Lung microvascular endothelial cell (primary cell): ENCODE measurements around the gene NUP210. TPM values are rescaled to one million over a fixed set of nuclear protein-coding genes. Genes with fewer than 3 reads are reported as not detected.

Source experiments
- DNase-seq, 2 donors: peaks; one replicate each; pipeline versions ENCODE4 v3.0.0 to v3.0.0-alpha.2; 2010; ENCODE audit warnings: low read depth in 2 of 2
- total RNA-seq: library from RNA; depleted of rRNA; stranded (reverse); fragments of >200 nt; gene quantifications from 2 replicates; pipeline ENCODE4 v1.2.1, GENCODE V29; 2014

The NUP210 gene
- total RNA-seq, 1 donor from 2014 or later, result 0.20 TPM

GRCh38 chr3:13324835-13325501 lies 95.2 kb downstream of the NUP210 start:
- DNase-seq, result no peak

- no peak for DNase-seq
These were observed 96.3 kb downstream of the NUP210 start for GRCh38 chr3:13323822-13324221.

DNA sequence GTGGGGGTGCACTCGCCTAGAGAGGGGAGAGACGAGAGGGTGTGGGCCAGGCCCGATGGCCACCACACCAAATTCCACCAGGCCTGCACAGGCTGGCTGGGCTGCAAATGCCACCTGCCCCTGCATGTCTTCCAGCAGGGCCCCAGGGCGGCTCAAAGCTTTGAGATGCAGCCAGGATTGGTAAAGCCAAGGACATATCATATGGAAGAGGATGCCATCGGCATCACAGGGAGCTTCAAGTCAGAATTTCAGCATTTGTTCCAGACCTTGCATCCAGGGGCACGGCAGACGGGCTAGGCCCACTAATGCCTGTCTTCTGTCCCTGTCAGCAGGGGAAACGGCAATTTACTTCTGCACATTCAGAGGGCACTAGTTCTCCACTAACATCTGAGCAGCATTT lies 97.8 kb downstream of the NUP210 start:
- DNase-seq, result no peak

DNA sequence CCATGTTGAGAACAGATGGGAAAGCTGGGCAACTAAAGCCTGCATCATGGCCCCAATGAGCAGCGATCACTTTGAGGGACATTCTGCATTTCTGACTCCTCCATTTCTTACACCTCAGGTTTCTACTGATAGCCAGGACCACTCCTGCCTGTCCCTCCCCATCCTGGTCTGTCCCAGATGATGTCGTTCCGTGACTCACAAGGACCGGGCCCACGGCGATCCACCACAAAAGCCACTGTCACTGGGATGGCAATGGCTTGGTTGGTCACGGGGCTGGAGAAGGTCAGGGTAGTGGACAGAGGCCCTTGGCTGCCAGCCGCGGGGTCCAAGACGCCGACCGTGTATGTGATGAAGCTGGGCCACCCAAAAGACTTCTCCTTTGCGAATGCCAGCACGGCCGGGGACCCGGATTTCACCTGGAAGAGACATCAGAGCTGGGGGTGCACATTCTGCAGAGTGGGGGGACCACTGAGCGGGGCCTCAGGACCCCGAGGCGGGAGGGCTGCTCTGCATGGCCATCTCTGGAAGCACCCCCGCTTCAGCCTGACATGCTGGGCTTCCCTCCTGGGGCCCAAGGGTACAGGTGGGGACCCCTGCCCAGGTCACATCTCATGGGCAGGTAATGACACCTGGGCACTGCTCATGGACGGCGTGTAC lies 100.4 kb downstream of the NUP210 start:
- DNase-seq, result no peak

DNA sequence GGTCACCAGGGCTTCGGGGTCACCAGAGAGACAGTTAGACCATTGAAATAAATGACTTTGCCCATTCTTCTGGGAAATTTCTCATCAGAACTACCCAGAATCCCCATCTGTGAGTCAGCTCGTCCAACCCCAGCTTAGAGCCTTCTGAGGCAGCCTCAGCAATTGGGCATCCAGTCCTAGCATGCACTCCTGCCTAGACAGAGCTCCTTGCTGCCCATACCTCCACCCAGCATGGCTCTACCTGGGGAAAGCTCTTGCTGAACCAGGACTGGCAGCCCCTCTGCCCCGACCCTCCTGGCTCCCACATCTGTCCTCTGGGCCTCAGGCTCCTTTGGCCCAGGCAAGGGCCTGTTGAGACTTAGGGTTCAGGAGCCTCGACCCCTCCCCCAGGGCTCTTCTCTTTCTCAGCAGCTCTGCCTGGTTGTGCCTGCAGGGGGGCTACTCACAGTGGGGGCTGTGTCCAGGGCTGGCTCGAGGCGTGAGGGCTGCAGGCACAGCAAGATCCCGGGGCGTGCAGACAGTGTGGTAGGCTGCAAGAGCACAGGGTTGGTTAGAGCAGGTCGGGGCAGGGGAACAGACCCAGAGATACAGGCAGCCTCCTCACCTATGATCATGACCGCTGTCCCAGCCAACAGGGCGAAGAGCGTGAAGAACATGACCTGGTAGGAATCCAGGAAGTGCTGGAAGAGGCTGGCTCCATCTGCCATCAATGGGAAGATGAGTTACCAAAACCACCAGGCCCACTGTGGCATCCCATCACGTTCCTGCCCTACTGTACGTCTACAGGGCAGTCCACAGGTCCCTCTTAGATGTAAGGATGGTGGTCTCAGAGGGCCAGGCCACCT lies 101.3 kb downstream of the NUP210 start:
- no peak for DNase-seq

DNA sequence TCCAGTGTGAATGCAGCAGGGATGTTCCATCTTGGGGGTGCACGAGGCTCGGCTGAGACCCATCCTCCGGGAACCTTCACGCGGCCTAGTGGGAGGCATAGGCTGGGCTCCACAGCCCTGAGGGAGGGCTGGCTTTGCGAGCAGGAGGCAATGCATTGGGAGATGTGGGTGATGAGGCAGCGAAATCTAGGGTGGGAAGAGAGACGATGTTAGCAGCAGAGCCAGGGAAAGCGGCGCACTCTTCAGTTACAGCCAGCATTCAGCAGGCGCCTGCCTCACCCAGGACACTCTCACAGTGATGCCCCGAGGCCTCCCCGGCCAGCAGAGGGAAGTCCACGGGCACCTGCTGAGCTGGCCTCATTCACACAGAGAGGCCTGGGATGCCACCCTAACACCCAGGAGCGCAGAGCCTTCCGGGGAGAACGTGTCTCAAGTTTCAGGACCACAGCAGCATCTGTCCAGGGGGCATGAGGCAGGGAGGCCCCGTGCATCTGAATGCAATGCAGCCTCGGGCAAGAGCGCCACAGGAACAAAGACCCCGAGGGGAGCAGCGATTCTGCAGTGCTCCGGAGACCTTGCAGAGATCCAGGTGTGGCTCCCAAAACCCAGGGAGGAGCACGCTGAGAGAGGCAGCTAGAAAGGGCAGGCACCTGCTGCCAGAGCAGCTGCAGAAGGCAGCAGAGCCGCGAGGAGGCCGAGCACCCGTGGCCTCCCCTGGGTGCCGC lies 102.4 kb downstream of the NUP210 start:
- DNase-seq, result no peak

- DNase-seq, result no peak
These were observed 103.5 kb downstream of the NUP210 start for GRCh38 chr3:13316603-13317002.

DNA sequence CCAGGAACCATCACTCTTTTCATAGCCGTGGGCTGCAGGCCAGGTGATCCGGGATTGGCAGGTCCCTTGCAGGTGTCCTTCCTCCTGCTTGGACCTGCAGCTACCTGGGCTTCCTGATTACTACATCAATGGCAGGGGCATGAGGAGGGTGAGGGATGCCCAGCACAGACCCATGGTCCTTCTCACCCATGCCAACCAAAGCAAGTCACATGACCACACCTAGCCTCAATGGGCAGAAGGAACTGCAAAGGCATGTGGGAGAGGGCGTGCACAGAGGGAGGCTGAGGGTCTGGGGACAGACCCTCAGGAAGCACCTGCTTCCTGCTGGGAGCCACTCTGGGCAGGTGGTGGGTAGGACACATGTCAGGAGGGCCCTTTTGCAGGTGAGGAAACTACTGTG lies 105.2 kb downstream of the NUP210 start:
- no peak for DNase-seq

GRCh38 chr3:13313813-13314212 lies 106.3 kb downstream of the NUP210 start:
- DNase-seq, result no peak

GRCh38 chr3:13309004-13309403 lies 111.1 kb downstream of the NUP210 start:
- no peak for DNase-seq

DNA sequence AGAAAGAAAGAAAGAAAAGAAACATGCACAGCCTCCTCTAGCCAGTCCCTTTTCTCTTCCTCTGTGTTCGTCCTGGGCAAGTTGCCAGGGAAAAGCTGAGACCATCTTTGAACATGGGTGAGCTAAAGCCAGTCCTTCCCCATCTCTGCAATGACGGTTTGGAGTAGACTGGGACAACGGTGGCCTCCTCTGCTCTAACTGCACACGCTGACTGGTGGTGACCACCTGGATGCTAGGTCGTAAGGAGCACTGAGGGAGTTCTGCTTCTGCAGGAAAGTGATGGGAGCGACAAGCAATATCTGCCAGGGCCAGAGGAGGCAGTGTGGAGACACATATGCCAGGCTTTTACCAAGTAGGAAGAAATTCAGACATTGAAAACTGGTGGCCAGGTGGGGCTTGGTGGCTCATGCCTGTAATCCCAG lies 111.7 kb downstream of the NUP210 start:
- DNase-seq, result peak; percentile 51 to 74

DNA sequence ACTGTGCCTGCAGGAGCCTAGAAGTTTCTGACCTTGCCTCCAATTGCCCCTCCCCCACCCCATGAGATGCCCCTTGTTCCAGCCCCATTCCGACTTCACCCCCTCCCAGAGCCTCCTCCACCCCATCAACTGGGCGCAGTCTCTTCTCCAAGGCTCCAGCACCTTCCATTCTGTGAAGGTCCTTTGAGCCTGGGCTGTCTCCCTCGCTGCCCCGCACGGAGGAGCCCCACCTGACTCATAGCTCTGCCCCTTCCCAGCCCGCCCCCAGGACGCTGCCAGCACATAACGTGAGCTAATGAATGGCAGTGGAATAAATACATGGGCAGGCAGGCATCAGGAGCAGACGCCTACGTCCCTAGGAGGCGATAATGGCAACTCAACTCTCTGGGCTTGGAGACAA lies 113.1 kb downstream of the NUP210 start:
- no peak for DNase-seq

- DNase-seq, result no peak
These were observed 114.5 kb downstream of the NUP210 start for GRCh38 chr3:13305623-13306022.

DNA sequence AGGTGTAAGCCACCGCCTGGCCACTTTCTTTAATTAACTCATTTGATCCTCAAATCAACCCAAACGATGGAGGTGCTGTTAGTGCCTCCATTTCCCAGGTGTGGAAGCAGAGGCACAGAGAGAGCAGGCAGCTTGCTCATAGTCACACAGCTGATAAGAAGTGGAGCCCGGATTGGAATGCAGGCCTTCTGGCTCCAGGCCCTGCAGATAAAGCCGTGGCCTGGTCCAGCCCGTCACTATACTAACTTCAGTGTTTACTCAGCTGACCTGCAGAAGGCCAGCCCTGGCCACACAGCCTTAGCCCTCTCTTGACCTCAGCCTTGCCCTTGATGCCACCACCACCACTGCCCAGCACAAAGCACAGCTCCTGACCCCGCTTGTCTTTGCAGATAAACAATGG lies 116.7 kb downstream of the NUP210 start:
- no peak for DNase-seq

GRCh38 chr3:13301286-13301987 lies 118.7 kb downstream of the NUP210 start:
- DNase-seq, result peak; percentile 39 to 42

DNA sequence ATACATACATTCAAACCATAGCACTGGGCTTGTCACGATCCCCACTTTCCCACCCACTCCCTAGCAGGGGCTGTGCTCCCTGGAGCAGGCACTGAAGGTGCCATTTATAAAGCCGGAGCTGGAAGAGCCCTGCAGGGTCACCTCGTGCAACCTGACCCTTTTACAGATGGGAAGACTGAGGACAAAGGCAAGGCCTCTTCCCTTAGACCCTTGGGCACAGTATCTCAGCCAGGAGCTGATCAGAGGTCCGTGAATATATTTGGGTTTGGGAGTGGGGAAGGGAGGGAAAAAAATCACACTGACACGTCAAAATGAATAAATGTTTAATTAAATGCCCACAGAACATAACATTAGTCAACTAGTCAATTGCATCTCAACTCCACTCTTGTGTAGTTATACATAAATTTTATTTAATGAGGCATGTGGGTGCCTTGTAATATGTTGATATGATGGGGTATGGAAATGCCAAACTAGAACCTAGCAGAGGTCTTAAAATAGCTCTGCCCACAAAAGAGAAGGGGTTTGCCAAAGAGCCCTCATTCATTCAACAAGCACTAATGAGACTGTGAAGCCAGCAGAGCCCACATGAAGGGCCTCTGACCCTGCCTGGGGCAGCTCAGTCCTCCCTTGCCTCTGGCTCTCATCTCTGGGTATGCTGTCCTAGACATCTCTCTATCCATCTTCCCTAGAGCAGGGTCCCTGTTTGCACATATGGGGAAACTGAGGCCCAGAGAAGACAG lies 119.4 kb downstream of the NUP210 start:
- no peak for DNase-seq

DNA sequence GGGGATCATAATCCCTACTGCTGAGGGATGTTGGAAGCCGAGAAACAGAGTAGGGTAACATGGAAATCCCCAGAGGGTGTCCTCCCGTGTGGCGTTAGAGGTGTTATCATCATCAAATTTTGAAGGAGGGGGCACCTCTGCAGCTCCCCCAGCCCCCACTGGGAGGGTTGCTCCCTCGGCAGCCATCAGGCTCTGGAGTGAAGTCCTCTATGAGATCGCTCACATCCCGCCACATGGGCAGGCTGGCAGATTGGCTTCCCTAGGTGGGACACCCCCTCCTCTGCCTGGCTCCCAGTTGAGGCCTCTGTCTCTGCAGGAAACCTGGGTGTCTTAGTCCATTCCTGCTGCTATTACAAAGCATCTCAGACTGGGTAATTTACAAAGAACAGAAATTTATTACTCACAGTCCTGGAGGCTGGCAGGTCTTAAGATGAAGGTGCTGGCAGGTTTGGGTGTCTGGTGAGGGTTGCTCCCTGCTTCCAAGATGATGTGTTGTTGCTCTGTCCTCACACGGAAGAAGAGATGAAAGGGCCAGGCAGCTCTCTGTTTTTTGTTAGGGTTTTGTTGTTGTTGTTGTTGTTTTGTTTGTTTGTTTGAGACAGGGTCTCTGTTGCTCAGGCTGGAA lies 120.5 kb downstream of the NUP210 start:
- DNase-seq, result no peak

DNA sequence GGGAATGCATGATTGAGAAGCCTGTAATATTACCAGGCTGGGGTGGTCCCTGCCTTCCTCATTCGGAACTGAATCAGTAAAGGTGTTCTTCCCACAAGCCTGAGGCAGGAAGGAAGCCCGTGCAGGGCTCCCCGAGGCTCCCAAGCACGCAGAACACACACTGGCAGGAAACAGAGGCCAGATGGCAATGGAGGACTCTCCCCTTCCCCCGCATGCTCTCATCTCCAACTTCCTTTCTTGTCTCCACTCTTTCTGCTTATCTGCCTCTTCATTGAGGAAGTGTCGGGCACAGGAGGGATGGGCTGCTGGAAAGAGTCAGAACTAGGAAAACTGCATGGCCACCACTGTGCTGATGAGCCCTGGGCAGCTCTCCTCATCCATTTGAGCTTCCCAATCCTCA lies 123.5 kb downstream of the NUP210 start:
- peak in 1 of 2 donors; percentile 31 for DNase-seq

DNA sequence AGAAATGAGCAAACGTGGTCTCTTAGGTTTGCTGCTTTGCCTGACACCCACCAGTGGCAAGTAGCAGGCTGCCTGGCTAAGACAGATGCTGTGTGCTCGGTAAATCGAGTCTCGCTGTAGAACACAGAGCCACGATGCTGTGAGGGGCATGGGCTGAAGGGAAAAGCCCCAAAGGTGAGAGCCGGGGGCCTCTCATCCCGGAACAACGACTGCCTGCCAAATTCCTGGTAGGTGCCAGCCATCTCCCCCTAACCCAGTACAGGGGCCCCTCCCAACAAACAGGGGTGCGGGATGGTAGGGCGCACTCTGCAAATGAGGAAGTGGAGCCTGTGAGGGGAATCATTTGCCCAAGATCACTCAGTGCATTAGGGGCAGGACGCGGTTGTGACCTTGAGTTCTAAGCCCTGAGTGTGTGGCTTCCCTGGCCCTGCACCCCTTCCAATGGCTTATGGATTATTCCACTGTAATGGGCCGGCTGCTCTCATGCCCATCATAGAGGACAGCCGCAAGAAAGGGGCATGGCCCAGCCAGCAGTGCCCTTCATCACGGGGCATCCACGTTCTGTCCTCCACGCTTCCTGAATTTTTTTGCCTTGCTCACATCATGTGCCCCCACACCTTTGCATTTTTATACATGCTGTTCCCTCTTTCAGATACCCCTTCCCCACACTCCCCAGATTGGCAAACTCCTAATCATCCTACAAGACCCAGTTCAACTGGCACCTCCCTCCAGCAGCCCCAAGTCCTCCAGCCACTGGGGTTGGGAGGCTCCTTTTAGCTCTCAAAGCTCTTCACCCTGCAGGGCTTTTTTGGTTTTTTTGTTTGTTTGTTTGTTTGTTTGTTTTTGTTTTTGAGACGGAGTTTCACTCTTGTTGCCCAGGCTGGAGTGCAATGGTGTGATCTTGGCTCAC lies 125.4 kb downstream of the NUP210 start:
- no peak for DNase-seq
